Right cardiac atrium (tissue), 5 donors: ENCODE results near the gene CBY1. TPM values are rescaled to one million over a fixed set of nuclear protein-coding genes. Genes with fewer than 3 reads are reported as not detected.
"Not testable (repeated sequence)": the region's sequence is repeated elsewhere in the genome, so short reads cannot be mapped to it uniquely, and the experiment has no call there.

Experiments
- ATAC-seq, 2 donors: fragments of 200-7000 bp; cut with Tn5 transposase; one replicate each; pipeline versions ENCODE4 v1.8.0 to v1.9.1; 2020; ENCODE audit warnings: moderate library complexity in 2 of 2, mild to moderate bottlenecking in 1 of 2
- DNase-seq, 3 donors: peaks; one replicate each; pipeline ENCODE4 v3.0.0-alpha.2; 2020
- H3K27ac ChIP-seq: one replicate; pipeline ENCODE4 v1.5.1; 2013; ENCODE audit warnings: mild to moderate bottlenecking, low read length, control low read depth, moderate library complexity
- H3K27me3 ChIP-seq: one replicate; pipeline ENCODE4 v1.6.1; 2013; ENCODE audit not compliant: control insufficient read depth, insufficient read depth
- H3K4me1 ChIP-seq: one replicate; pipeline ENCODE4 v1.6.1; 2013; ENCODE audit warnings: low read length; ENCODE audit not compliant: control insufficient read depth, insufficient read depth
- H3K4me3 ChIP-seq: one replicate; pipeline ENCODE4 v1.5.1; 2013; ENCODE audit warnings: low read length, control low read depth
- H3K9me3 ChIP-seq: one replicate; pipeline ENCODE4 v1.6.1; 2013; ENCODE audit warnings: low read length; ENCODE audit not compliant: control insufficient read depth
- WGBS: extraction: QIAGEN DNeasy Blood & Tissue Kit; methylation state at CpG from one replicate; pipeline ENCODE4 v1.1.7; 2013; 5-methylcytosine and 5-hydroxymethylcytosine counted together
- intact Hi-C, 4 donors: fragments of 100-400 bp; cut with DNase I; formaldehyde crosslinking; loops; one replicate each; pipeline versions ENCODE4 v1.11.0 to v1.14.0; 2022 to 2023
- polyA plus RNA-seq: library from polyadenylated mRNA; stranded (reverse); fragments of 200-250 nt; gene quantifications from one replicate; pipeline ENCODE4 v1.2.3, GENCODE V29; 2013
- total RNA-seq, 4 donors: library from RNA; stranded (reverse); fragmentation: NEBNext Ultra II Directional; extraction: Animal tissue kit (Norgen Biotek cat#: 25700); gene quantifications; one replicate each; pipeline ENCODE4 v1.2.1, GENCODE V29; 2021
- donor health status: healthy with polysubstance abuse.
- donor health status: DM: no; HTN: yes; CAD: no.
- donor health status: DM: no; HTN: no; CAD: no.
- donor health status: DM: no; HTN: yes; CAD: no; lungs with severe emphysema.
- donor health status: DM: yes; HTN: yes; CAD: no.

The CBY1 gene
- total and polyA plus RNA-seq, 5 donors = 35.6 to 63.0 (median 41.8) TPM

- no peak for ATAC-seq
Measured at GRCh38 chr22:38618258-38618657, 38.2 kb upstream of the CBY1 start.

GRCh38 chr22:38618682-38619081, 37.8 kb upstream of the CBY1 start:
- no peaks in the 10 kb centered on the region for H3K9me3 ChIP-seq
- no peak overlapping the region for H3K4me3 ChIP-seq
- ATAC-seq = no peak
- 99% methylated on average over 2 of the region's 2 CpGs for WGBS
- DNase-seq = no peak
- intact Hi-C loops = no loop called here
- no peaks in the 10 kb centered on the region for H3K27me3 ChIP-seq
- H3K27ac ChIP-seq = no peak overlapping the region
- no peaks in the 10 kb centered on the region for H3K4me1 ChIP-seq

More at GRCh38 chr22:38618258-38618657, 38.2 kb upstream of the CBY1 start:
- Histone ChIP-seq H3K4me1 (no peaks in the 10 kb centered on the region), H3K4me3 (no peak overlapping the region), H3K9me3 (no peaks in the 10 kb centered on the region), H3K27me3 (no peaks in the 10 kb centered on the region), H3K27ac (no peak overlapping the region)
- DNase-seq = no peak
- intact Hi-C loops = no loop called here
- WGBS = 98% methylated on average over 1 of the region's 1 CpG

- H3K27me3 ChIP-seq = no peaks in the 10 kb centered on the region
- no peak overlapping the region for H3K27ac ChIP-seq
- WGBS = 78% methylated on average over 4 of the region's 4 CpGs
- no peaks in the 10 kb centered on the region for H3K4me1 ChIP-seq
- DNase-seq (no peak), ATAC-seq (no peak)
- intact Hi-C loops = no loop called here
- no peaks in the 10 kb centered on the region for H3K9me3 ChIP-seq
- no peak overlapping the region for H3K4me3 ChIP-seq
Measured at GRCh38 chr22:38623351-38623750, 33.1 kb upstream of the CBY1 start.

- Histone ChIP-seq H3K4me1 (no peaks in the 10 kb centered on the region), H3K9me3 (no peaks in the 10 kb centered on the region), H3K4me3 (no peak overlapping the region), H3K27me3 (no peaks in the 10 kb centered on the region), H3K27ac (no peak overlapping the region)
- intact Hi-C loops = no loop called here
- ATAC-seq (peak in 1 of 2 donors; percentile 21), DNase-seq (no peak)
- WGBS = 82% methylated on average over 5 of the region's 5 CpGs
Measured at GRCh38 chr22:38628444-38628843, 28.0 kb upstream of the CBY1 start.

- no peak overlapping the region for H3K4me3 ChIP-seq
- DNase-seq (no peak), ATAC-seq (no peak)
- no peaks in the 10 kb centered on the region for H3K27me3 ChIP-seq
- H3K9me3 ChIP-seq = no peaks in the 10 kb centered on the region
- no peak overlapping the region for H3K27ac ChIP-seq
- WGBS = 88% methylated on average over 4 of the region's 4 CpGs
- intact Hi-C loops = no loop called here
- H3K4me1 ChIP-seq = no peaks in the 10 kb centered on the region
Measured at GRCh38 chr22:38629108-38629507, 27.3 kb upstream of the CBY1 start.

- DNase-seq (no peak), ATAC-seq (no peak)
- WGBS = 84% methylated on average over 9 of the region's 9 CpGs
Measured at GRCh38 chr22:38631724-38632123, 24.7 kb upstream of the CBY1 start.

GRCh38 chr22:38632528-38632927, 23.9 kb upstream of the CBY1 start:
- Histone ChIP-seq H3K27ac (no peak overlapping the region), H3K27me3 (no peaks in the 10 kb centered on the region), H3K4me1 (no peaks in the 10 kb centered on the region), H3K9me3 (no peaks in the 10 kb centered on the region), H3K4me3 (no peak overlapping the region)
- no peak for DNase-seq
- no peak for ATAC-seq
- WGBS = 90% methylated on average over 3 of the region's 3 CpGs
- intact Hi-C loops = no loop called here

More at GRCh38 chr22:38631724-38632123, 24.7 kb upstream of the CBY1 start:
- Histone ChIP-seq H3K4me1 (no peaks in the 10 kb centered on the region), H3K27me3 (no peaks in the 10 kb centered on the region), H3K9me3 (no peaks in the 10 kb centered on the region), H3K4me3 (no peak overlapping the region), H3K27ac (no peak overlapping the region)
- intact Hi-C loops = no loop called here

GRCh38 chr22:38638216-38638615, 18.2 kb upstream of the CBY1 start:
- Histone ChIP-seq H3K27ac (no peak overlapping the region), H3K27me3 (no peaks in the 10 kb centered on the region), H3K4me1 (no peaks in the 10 kb centered on the region), H3K4me3 (no peak overlapping the region), H3K9me3 (no peaks in the 10 kb centered on the region)
- 76% methylated on average over 2 of the region's 2 CpGs for WGBS
- intact Hi-C loops = no loop called here
- no peak for DNase-seq
- no peak for ATAC-seq

GRCh38 chr22:38638728-38639127, 17.7 kb upstream of the CBY1 start:
- no peak overlapping the region for H3K4me3 ChIP-seq
- intact Hi-C loops = no loop called here
- H3K27ac ChIP-seq = no peak overlapping the region
- WGBS = 47% methylated on average over 3 of the region's 3 CpGs
- DNase-seq (no peak), ATAC-seq (no peak)
- H3K27me3 ChIP-seq = no peaks in the 10 kb centered on the region
- no peaks in the 10 kb centered on the region for H3K9me3 ChIP-seq
- no peaks in the 10 kb centered on the region for H3K4me1 ChIP-seq

GRCh38 chr22:38641476-38642040, 14.9 kb upstream of the CBY1 start:
- no peaks in the 10 kb centered on the region for H3K9me3 ChIP-seq
- 93% methylated on average over 13 of the region's 13 CpGs for WGBS
- no peak overlapping the region for H3K27ac ChIP-seq
- no peak for ATAC-seq
- intact Hi-C loops = no loop called here
- DNase-seq = no peak
- H3K4me3 ChIP-seq = no peak overlapping the region
- H3K27me3 ChIP-seq = no peaks in the 10 kb centered on the region
- no peaks in the 10 kb centered on the region for H3K4me1 ChIP-seq

- H3K27ac ChIP-seq, intact Hi-C loops, H3K27me3 ChIP-seq, ATAC-seq, H3K4me3 ChIP-seq, DNase-seq, H3K9me3 ChIP-seq, H3K4me1 ChIP-seq: not testable (repeated sequence)
- WGBS = 96% methylated on average over 5 of the region's 5 CpGs
Measured at GRCh38 chr22:38644245-38644644, 12.2 kb upstream of the CBY1 start.

- Histone ChIP-seq H3K4me1 (no peaks in the 10 kb centered on the region), H3K27ac (no peak overlapping the region), H3K4me3 (no peak overlapping the region), H3K9me3 (no peaks in the 10 kb centered on the region), H3K27me3 (no peaks in the 10 kb centered on the region)
- ATAC-seq = no peak
- intact Hi-C loops = no loop called here
- no peak for DNase-seq
- 95% methylated on average over 6 of the region's 6 CpGs for whole genome bisulfite sequencing
Measured at GRCh38 chr22:38645430-38645829, 11.0 kb upstream of the CBY1 start.
